ENCODE measurements around the gene CASZ1.

The CASZ1 gene

GRCh38 chr1:10633416-10633815, 163.0 kb downstream of the CASZ1 start:
- H3K9me3 ChIP-seq (ENCODE audit: control insufficient read depth, insufficient read depth, low read length): no peaks in the 10 kb centered on the region
- no peaks in the 10 kb centered on the region for H3K4me1 ChIP-seq (ENCODE audit: control insufficient read depth, insufficient read depth, low read length)
- H3K9ac ChIP-seq (ENCODE audit: low read depth, low read length): no peak overlapping the region
- no peak overlapping the region for H3K4me3 ChIP-seq (ENCODE audit: low read depth, low read length)
- peaks cover 6% of the 10 kb centered on the region for H3K27me3 ChIP-seq (ENCODE audit: control insufficient read depth, insufficient read depth, low read length)
- H3K36me3 ChIP-seq (ENCODE audit: control insufficient read depth, insufficient read depth, low read length): no peaks in the 10 kb centered on the region

- Histone ChIP-seq H3K27me3 (ENCODE audit: control insufficient read depth, insufficient read depth, low read length) (peaks cover 2% of the 10 kb centered on the region), H3K9me3 (ENCODE audit: control insufficient read depth, insufficient read depth, low read length) (no peaks in the 10 kb centered on the region), H3K36me3 (ENCODE audit: control insufficient read depth, insufficient read depth, low read length) (no peaks in the 10 kb centered on the region), H3K4me1 (ENCODE audit: control insufficient read depth, insufficient read depth, low read length) (no peaks in the 10 kb centered on the region), H3K9ac (ENCODE audit: low read depth, low read length) (no peak overlapping the region), H3K4me3 (ENCODE audit: low read depth, low read length) (no peak overlapping the region)
These were observed 163.8 kb downstream of the CASZ1 start for GRCh38 chr1:10632691-10633090.

GRCh38 chr1:10631811-10632593, 164.4 kb downstream of the CASZ1 start:
- no peaks in the 10 kb centered on the region for H3K4me1 ChIP-seq (ENCODE audit: control insufficient read depth, insufficient read depth, low read length)
- H3K36me3 ChIP-seq (ENCODE audit: control insufficient read depth, insufficient read depth, low read length): no peaks in the 10 kb centered on the region
- no peaks in the 10 kb centered on the region for H3K27me3 ChIP-seq (ENCODE audit: control insufficient read depth, insufficient read depth, low read length)
- no peaks in the 10 kb centered on the region for H3K9me3 ChIP-seq (ENCODE audit: control insufficient read depth, insufficient read depth, low read length)
- H3K9ac ChIP-seq (ENCODE audit: low read depth, low read length): no peak overlapping the region
- H3K4me3 ChIP-seq (ENCODE audit: low read depth, low read length): no peak overlapping the region

GRCh38 chr1:10631121-10631810, 165.2 kb downstream of the CASZ1 start:
- no peaks in the 10 kb centered on the region for H3K27me3 ChIP-seq (ENCODE audit: control insufficient read depth, insufficient read depth, low read length)
- H3K4me1 ChIP-seq (ENCODE audit: control insufficient read depth, insufficient read depth, low read length): no peaks in the 10 kb centered on the region
- no peak overlapping the region for H3K9ac ChIP-seq (ENCODE audit: low read depth, low read length)
- H3K36me3 ChIP-seq (ENCODE audit: control insufficient read depth, insufficient read depth, low read length): no peaks in the 10 kb centered on the region
- no peaks in the 10 kb centered on the region for H3K9me3 ChIP-seq (ENCODE audit: control insufficient read depth, insufficient read depth, low read length)
- no peak overlapping the region for H3K4me3 ChIP-seq (ENCODE audit: low read depth, low read length)

- Histone ChIP-seq H3K9ac (ENCODE audit: low read depth, low read length) (no peak overlapping the region), H3K27me3 (ENCODE audit: control insufficient read depth, insufficient read depth, low read length) (no peaks in the 10 kb centered on the region), H3K36me3 (ENCODE audit: control insufficient read depth, insufficient read depth, low read length) (no peaks in the 10 kb centered on the region), H3K4me3 (ENCODE audit: low read depth, low read length) (no peak overlapping the region), H3K4me1 (ENCODE audit: control insufficient read depth, insufficient read depth, low read length) (no peaks in the 10 kb centered on the region), H3K9me3 (ENCODE audit: control insufficient read depth, insufficient read depth, low read length) (no peaks in the 10 kb centered on the region)
These were observed 165.8 kb downstream of the CASZ1 start for GRCh38 chr1:10630661-10631120.

- Histone ChIP-seq H3K9ac (ENCODE audit: low read depth, low read length) (no peak overlapping the region), H3K9me3 (ENCODE audit: control insufficient read depth, insufficient read depth, low read length) (no peaks in the 10 kb centered on the region), H3K4me1 (ENCODE audit: control insufficient read depth, insufficient read depth, low read length) (no peaks in the 10 kb centered on the region), H3K4me3 (ENCODE audit: low read depth, low read length) (no peak overlapping the region), H3K36me3 (ENCODE audit: control insufficient read depth, insufficient read depth, low read length) (no peaks in the 10 kb centered on the region), H3K27me3 (ENCODE audit: control insufficient read depth, insufficient read depth, low read length) (no peaks in the 10 kb centered on the region)
These were observed 166.5 kb downstream of the CASZ1 start for GRCh38 chr1:10629816-10630571.

- Histone ChIP-seq H3K4me3 (ENCODE audit: low read depth, low read length) (no peak overlapping the region), H3K4me1 (ENCODE audit: control insufficient read depth, insufficient read depth, low read length) (no peaks in the 10 kb centered on the region), H3K36me3 (ENCODE audit: control insufficient read depth, insufficient read depth, low read length) (peaks cover 3% of the 10 kb centered on the region), H3K9me3 (ENCODE audit: control insufficient read depth, insufficient read depth, low read length) (no peaks in the 10 kb centered on the region), H3K27me3 (ENCODE audit: control insufficient read depth, insufficient read depth, low read length) (no peaks in the 10 kb centered on the region), H3K9ac (ENCODE audit: low read depth, low read length) (no peak overlapping the region)
These were observed 167.2 kb downstream of the CASZ1 start for GRCh38 chr1:10629091-10629815.

GRCh38 chr1:10628685-10629084, 167.8 kb downstream of the CASZ1 start:
- no peaks in the 10 kb centered on the region for H3K4me1 ChIP-seq (ENCODE audit: control insufficient read depth, insufficient read depth, low read length)
- H3K36me3 ChIP-seq (ENCODE audit: control insufficient read depth, insufficient read depth, low read length): peaks cover 6% of the 10 kb centered on the region
- no peaks in the 10 kb centered on the region for H3K9me3 ChIP-seq (ENCODE audit: control insufficient read depth, insufficient read depth, low read length)
- no peak overlapping the region for H3K4me3 ChIP-seq (ENCODE audit: low read depth, low read length)
- no peak overlapping the region for H3K9ac ChIP-seq (ENCODE audit: low read depth, low read length)
- H3K27me3 ChIP-seq (ENCODE audit: control insufficient read depth, insufficient read depth, low read length): no peaks in the 10 kb centered on the region

GRCh38 chr1:10626791-10627410, 169.5 kb downstream of the CASZ1 start:
- Histone ChIP-seq H3K36me3 (ENCODE audit: control insufficient read depth, insufficient read depth, low read length) (peaks cover 6% of the 10 kb centered on the region), H3K4me1 (ENCODE audit: control insufficient read depth, insufficient read depth, low read length) (no peaks in the 10 kb centered on the region), H3K9me3 (ENCODE audit: control insufficient read depth, insufficient read depth, low read length) (no peaks in the 10 kb centered on the region), H3K4me3 (ENCODE audit: low read depth, low read length) (no peak overlapping the region), H3K27me3 (ENCODE audit: control insufficient read depth, insufficient read depth, low read length) (no peaks in the 10 kb centered on the region), H3K9ac (ENCODE audit: low read depth, low read length) (no peak overlapping the region)

- no peaks in the 10 kb centered on the region for H3K9me3 ChIP-seq (ENCODE audit: control insufficient read depth, insufficient read depth, low read length)
- no peak overlapping the region for H3K9ac ChIP-seq (ENCODE audit: low read depth, low read length)
- H3K4me3 ChIP-seq (ENCODE audit: low read depth, low read length): no peak overlapping the region
- H3K36me3 ChIP-seq (ENCODE audit: control insufficient read depth, insufficient read depth, low read length): peaks cover 6% of the 10 kb centered on the region
- H3K27me3 ChIP-seq (ENCODE audit: control insufficient read depth, insufficient read depth, low read length): no peaks in the 10 kb centered on the region
- no peaks in the 10 kb centered on the region for H3K4me1 ChIP-seq (ENCODE audit: control insufficient read depth, insufficient read depth, low read length)
These were observed 170.2 kb downstream of the CASZ1 start for GRCh38 chr1:10626131-10626731.

GRCh38 chr1:10625554-10625953, 170.9 kb downstream of the CASZ1 start:
- Histone ChIP-seq H3K9ac (ENCODE audit: low read depth, low read length) (no peak overlapping the region), H3K9me3 (ENCODE audit: control insufficient read depth, insufficient read depth, low read length) (no peaks in the 10 kb centered on the region), H3K36me3 (ENCODE audit: control insufficient read depth, insufficient read depth, low read length) (peaks cover 6% of the 10 kb centered on the region), H3K27me3 (ENCODE audit: control insufficient read depth, insufficient read depth, low read length) (no peaks in the 10 kb centered on the region), H3K4me1 (ENCODE audit: control insufficient read depth, insufficient read depth, low read length) (no peaks in the 10 kb centered on the region), H3K4me3 (ENCODE audit: low read depth, low read length) (no peak overlapping the region)

Measured in iPS-15b (cell line).